Fibroblast of lung (primary cell): ENCODE results near the gene PRKCA.

Source experiments
- EZH2 ChIP-seq: IDR thresholded peaks from 2 replicates; pipeline ENCODE4 v1.5.1; 2012; ENCODE audit warnings: low read length, control low read depth, mild to moderate bottlenecking; ENCODE audit errors: missing control alignments
- TF ChIP-seq, protein P1 (sequence below), 2 donors: IDR thresholded peaks in 1 of 2; conservative IDR thresholded peaks in 1 of 2; 1 replicate in 1 of 2; 2 replicates in 1 of 2; pipeline ENCODE4 v1.5.1; 2011 to 2012; ENCODE audit warnings: low read length in 2 of 2, control low read depth in 1 of 2, inconsistent platforms in 1 of 2, low read depth in 1 of 2, mild to moderate bottlenecking in 1 of 2

DNA sequence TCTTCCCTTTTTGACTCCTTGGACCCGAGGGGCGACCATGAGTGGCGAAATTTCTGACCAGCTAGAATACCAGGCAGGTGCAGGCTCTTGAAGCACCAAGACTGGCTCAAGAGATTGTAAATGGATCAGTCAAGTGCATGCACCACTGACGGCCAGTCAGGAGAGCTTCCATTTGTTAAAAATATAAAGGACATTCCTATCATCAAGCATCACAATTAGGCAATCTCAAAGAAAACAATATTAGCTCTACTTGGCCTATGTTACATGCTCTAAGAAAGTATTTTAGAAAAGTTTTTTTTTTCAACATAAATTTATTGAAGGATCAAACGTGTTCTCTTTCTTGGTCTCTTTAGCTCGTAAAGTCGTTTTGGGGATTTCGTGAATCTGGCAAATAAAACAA lies 1.5 kb upstream of the PRKCA start:
- TF ChIP-seq, protein P1, sequence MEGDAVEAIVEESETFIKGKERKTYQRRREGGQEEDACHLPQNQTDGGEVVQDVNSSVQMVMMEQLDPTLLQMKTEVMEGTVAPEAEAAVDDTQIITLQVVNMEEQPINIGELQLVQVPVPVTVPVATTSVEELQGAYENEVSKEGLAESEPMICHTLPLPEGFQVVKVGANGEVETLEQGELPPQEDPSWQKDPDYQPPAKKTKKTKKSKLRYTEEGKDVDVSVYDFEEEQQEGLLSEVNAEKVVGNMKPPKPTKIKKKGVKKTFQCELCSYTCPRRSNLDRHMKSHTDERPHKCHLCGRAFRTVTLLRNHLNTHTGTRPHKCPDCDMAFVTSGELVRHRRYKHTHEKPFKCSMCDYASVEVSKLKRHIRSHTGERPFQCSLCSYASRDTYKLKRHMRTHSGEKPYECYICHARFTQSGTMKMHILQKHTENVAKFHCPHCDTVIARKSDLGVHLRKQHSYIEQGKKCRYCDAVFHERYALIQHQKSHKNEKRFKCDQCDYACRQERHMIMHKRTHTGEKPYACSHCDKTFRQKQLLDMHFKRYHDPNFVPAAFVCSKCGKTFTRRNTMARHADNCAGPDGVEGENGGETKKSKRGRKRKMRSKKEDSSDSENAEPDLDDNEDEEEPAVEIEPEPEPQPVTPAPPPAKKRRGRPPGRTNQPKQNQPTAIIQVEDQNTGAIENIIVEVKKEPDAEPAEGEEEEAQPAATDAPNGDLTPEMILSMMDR (conservative IDR thresholded peaks at IDR 0.05 in 1 of 2, IDR thresholded peaks at IDR 0.05 in 1 of 2; ENCODE audit: low read depth in 1 of 2, low read length in 2 of 2), result no peak
- TF ChIP-seq EZH2, result no peak
